ENCODE results near the gene IRAK3.

Gene IRAK3

GRCh38 chr12:66195242-66195641 lies 6.2 kb downstream of the IRAK3 start:
- no peak for DNase-seq (ENCODE audit: low read depth, low spot score)
- no peak overlapping the region for H3K4me3 ChIP-seq (ENCODE audit: low read depth, low read length)
- no peak for TF ChIP-seq CTCF (IDR thresholded peaks at IDR 0.05; ENCODE audit: low read depth, low read length)
- in situ Hi-C loops (cut with HindIII; ENCODE audit: low sequenced_read_pairs), result no loop called here

GRCh38 chr12:66196806-66197205 lies 7.8 kb downstream of the IRAK3 start:
- no peak for TF ChIP-seq CTCF (IDR thresholded peaks at IDR 0.05; ENCODE audit: low read depth, low read length)
- H3K4me3 ChIP-seq (ENCODE audit: low read depth, low read length), result no peak overlapping the region
- in situ Hi-C loops (cut with HindIII; ENCODE audit: low sequenced_read_pairs), result no loop called here
- no peak for DNase-seq (ENCODE audit: low read depth, low spot score)

GRCh38 chr12:66197495-66197921 lies 8.5 kb downstream of the IRAK3 start:
- H3K4me3 ChIP-seq (ENCODE audit: low read depth, low read length), result no peak overlapping the region
- no peak for TF ChIP-seq CTCF (IDR thresholded peaks at IDR 0.05; ENCODE audit: low read depth, low read length)
- in situ Hi-C loops (cut with HindIII; ENCODE audit: low sequenced_read_pairs), result no loop called here
- DNase-seq (ENCODE audit: low read depth, low spot score), result no peak

GRCh38 chr12:66199141-66199540 lies 10.1 kb downstream of the IRAK3 start:
- no peak for TF ChIP-seq CTCF (IDR thresholded peaks at IDR 0.05; ENCODE audit: low read depth, low read length)
- no peak for DNase-seq (ENCODE audit: low read depth, low spot score)
- in situ Hi-C loops (cut with HindIII; ENCODE audit: low sequenced_read_pairs), result no loop called here
- H3K4me3 ChIP-seq (ENCODE audit: low read depth, low read length), result no peak overlapping the region

GRCh38 chr12:66199831-66200509 lies 11.0 kb downstream of the IRAK3 start:
- no peak for TF ChIP-seq CTCF (IDR thresholded peaks at IDR 0.05; ENCODE audit: low read depth, low read length)
- no peak overlapping the region for H3K4me3 ChIP-seq (ENCODE audit: low read depth, low read length)
- DNase-seq (ENCODE audit: low read depth, low spot score), result no peak
- in situ Hi-C loops (cut with HindIII; ENCODE audit: low sequenced_read_pairs), result no loop called here

GRCh38 chr12:66203820-66204219 lies 14.8 kb downstream of the IRAK3 start:
- no peak for TF ChIP-seq CTCF (IDR thresholded peaks at IDR 0.05; ENCODE audit: low read depth, low read length)
- DNase-seq (ENCODE audit: low read depth, low spot score), result no peak
- H3K4me3 ChIP-seq (ENCODE audit: low read depth, low read length), result no peak overlapping the region
- in situ Hi-C loops (cut with HindIII; ENCODE audit: low sequenced_read_pairs), result no loop called here

Data from astrocyte of the spinal cord (primary cell).